ELF-1 (cell line): Measurements from ENCODE around the gene LLCFC1.

Experiments
- DNase-seq: peaks from one replicate; pipeline ENCODE4 v3.0.0-alpha.2; 2016; ENCODE audit warnings: low read depth, low spot score

The LLCFC1 gene

GRCh38 chr7:142984297-142984696 is 45.0 kb downstream of the LLCFC1 start:
- no peak for DNase-seq
